NCI-H2227 treated with DMSO at 0.1 percent for 48 hours (cell line): ENCODE data around the gene CPB1.

Source experiments
- DNase-seq: peaks from one replicate; lab custom pipeline; 2025; lab: John Stamatoyannopoulos, UW

The CPB1 gene

DNA sequence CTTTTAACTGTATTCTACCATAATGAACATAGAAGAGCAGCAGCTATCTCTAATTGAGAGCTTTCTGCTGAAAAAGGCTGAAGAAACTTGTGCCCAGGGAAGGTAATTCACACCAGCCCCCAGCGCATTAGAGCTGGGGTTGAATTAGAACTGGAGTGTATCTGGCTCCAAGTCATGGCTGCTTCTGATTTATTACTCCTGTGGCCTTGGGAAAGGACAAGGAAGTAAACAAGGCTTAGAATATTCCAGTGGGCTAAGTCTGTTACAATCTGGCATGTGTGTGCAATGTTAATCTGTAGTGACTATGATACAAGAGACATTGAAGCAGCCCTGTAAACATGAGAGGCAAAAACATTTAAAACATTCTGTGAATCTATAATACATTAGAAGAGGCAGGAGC, 55.6 kb downstream of the CPB1 start:
- no peak for DNase-seq

DNA sequence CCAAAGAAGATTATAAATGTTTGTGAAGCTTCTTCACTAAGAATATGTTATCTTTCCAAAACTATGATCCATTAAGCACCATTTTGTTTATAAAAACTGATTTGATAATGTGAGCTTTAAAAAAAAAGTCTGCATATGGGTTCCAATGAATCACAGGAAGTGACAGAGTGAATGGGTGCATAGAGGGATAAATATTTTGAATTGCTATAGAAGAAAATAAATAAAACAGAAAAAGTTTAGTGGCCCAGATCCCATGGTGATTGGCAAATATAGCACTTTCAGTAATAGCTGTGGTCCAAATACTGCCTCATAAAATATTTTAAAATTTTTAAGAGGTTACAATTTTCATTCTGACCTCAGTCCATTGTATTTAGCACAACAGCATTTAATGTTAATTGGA, 56.6 kb downstream of the CPB1 start:
- no peak for DNase-seq

DNA sequence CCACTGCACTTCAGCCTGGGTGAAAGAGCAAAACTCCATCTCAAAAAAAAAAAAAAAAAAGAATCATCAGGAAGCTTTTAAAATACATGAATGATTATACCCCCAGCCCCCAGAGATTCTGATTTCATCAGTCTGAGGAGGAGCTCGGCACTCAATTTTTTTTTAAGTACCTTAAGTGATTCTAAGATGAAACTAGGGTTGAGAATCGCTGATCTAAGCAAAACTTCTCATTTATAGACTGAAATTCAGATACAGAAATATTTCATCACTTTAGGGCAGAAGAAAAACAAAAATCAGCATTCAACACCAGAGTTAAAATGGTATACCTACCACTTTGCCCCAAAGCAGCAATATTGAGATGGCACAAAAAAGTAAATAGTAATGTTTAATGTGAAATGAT, 62.2 kb downstream of the CPB1 start:
- no peak for DNase-seq

DNA sequence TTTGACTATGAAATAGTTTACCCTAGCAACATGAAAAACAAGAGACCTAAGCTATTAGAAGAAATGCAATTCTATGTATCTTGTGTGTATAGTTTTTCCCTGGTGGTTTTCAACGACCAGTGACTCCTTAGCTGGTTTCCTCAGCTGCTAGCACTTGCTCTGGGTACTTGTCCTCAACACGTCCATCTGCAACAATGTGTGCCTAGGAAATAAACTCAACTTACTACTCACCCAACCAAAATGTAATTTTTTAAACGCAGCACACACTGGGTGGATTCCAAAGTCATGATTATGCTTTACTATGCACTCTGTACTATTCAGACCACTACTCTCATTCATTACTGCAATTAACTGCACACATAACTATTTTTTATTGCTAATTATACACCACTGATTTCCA, 68.5 kb downstream of the CPB1 start:
- DNase-seq = no peak

GRCh38 chr3:148901987-148902791, 74.6 kb downstream of the CPB1 start:
- DNase-seq = peak; percentile 0

- DNase-seq = no peak
Measured at GRCh38 chr3:148903022-148903442, 75.4 kb downstream of the CPB1 start.

- DNase-seq = no peak
Measured at GRCh38 chr3:148903941-148904340, 76.3 kb downstream of the CPB1 start.

DNA sequence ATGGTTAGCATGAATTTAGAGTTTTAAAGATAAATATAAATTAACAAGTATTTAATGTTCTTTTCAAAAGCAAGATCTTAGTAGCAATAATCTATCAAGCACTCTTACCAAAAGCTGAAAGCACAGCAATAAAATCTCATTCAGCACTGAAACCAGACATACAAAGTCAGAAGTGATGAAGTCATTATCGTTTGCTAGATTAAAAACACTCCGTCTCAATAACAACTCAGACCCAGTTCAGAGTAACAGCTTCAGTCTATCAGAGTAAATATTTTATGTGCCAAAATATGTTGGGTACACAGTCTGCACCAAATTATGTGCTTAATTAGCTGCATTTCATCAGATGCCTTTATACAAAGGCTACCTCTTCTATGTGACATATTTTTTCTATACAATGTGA, 79.1 kb downstream of the CPB1 start:
- DNase-seq = no peak
